ENCODE results near the gene USHBP1.

DNA sequence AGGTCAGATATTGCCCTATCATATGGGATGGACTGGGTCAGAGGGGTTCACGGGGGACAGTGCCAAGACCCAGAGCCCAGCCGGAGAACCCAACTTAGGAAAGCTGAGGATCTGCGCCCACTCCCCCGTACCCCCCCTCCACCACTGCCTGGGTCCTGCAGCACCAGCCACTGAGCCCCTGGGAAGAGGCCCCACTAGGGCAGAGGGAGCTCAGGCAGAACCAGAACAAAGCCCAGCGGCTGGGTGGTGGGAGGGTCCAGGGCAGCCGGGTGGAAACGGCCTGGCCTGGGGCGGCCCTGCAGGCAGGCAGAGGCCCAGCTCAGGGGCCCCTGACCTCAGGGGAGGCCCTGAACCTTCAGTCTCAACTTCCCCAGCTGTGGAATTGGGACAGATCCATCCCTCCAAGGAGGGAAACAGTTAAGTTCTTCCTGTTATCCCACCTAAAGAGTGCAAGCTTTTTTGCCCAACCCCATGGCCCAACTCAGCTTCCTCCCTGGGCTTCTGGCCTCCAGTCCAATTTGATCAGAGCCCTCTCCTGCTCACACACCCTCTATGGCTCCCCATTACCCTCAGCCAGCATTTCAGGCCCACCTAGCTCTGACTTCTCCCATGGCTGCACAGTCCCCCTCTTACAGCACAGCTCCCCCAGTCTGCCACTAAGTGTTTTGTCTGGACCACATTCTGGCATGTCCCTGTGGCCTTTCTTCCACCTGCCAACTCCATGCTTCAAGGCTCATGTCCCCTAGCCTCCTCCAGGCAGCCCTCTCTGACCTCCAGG lies 21.9 kb downstream of the USHBP1 start:
- TF ChIP-seq, protein P1, sequence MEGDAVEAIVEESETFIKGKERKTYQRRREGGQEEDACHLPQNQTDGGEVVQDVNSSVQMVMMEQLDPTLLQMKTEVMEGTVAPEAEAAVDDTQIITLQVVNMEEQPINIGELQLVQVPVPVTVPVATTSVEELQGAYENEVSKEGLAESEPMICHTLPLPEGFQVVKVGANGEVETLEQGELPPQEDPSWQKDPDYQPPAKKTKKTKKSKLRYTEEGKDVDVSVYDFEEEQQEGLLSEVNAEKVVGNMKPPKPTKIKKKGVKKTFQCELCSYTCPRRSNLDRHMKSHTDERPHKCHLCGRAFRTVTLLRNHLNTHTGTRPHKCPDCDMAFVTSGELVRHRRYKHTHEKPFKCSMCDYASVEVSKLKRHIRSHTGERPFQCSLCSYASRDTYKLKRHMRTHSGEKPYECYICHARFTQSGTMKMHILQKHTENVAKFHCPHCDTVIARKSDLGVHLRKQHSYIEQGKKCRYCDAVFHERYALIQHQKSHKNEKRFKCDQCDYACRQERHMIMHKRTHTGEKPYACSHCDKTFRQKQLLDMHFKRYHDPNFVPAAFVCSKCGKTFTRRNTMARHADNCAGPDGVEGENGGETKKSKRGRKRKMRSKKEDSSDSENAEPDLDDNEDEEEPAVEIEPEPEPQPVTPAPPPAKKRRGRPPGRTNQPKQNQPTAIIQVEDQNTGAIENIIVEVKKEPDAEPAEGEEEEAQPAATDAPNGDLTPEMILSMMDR (IDR thresholded peaks at IDR 0.05) = no peak
- TF ChIP-seq TP53 (CRISPR knock-in tag; IDR thresholded peaks at IDR 0.05) (no peak), ESRRA (CRISPR knock-in tag; IDR thresholded peaks at IDR 0.05; ENCODE audit: borderline replicate concordance) (no peak), GABPB1 (CRISPR knock-in tag; IDR thresholded peaks at IDR 0.05) (no peak), ZNF416 (CRISPR knock-in tag; IDR thresholded peaks at IDR 0.05) (no peak), CREB1 (CRISPR knock-in tag; IDR thresholded peaks at IDR 0.05) (no peak), FOXK1 (CRISPR knock-in tag; IDR thresholded peaks at IDR 0.05) (no peak)
- TF ChIP-seq, protein P2, sequence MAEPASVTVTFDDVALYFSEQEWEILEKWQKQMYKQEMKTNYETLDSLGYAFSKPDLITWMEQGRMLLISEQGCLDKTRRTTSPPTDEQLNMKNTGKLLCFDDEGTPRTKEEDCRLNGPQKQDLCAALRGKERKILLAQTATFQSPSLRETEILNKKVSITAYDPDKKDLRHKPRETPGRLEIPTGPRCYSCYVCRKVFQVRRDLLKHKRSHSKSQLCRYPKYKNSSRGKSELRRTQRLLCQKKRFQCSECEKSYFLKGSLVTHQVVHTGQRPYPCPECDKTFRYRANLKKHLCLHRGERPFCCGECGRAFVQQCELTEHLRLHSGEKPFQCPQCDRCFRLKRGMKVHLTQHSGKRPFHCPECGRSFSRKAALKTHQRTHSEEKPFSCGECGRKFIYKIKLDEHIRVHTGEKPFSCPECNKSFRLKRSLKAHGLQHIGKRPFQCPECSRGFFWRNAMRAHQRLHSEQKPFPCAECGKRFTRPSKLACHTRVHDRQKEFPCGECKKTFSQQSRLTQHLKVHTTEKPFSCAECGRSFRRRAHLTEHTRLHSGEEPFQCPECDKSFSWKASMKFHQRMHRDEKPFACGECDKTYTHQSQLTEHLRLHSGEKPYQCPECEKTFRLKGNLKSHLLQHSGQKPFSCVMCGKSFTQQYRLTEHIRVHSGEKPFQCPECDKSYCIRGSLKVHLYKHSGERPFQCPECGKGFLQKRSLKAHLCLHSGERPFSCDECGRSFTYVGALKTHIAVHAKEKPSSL (CRISPR knock-in tag; conservative IDR thresholded peaks at IDR 0.05) = no peak
- TF ChIP-seq, protein P3, sequence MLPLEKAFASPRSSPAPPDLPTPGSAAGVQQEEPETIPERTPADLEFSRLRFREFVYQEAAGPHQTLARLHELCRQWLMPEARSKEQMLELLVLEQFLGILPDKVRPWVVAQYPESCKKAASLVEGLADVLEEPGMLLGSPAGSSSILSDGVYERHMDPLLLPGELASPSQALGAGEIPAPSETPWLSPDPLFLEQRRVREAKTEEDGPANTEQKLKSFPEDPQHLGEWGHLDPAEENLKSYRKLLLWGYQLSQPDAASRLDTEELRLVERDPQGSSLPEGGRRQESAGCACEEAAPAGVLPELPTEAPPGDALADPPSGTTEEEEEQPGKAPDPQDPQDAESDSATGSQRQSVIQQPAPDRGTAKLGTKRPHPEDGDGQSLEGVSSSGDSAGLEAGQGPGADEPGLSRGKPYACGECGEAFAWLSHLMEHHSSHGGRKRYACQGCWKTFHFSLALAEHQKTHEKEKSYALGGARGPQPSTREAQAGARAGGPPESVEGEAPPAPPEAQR (CRISPR knock-in tag; IDR thresholded peaks at IDR 0.05) = no peak
- TF ChIP-seq, protein P4, sequence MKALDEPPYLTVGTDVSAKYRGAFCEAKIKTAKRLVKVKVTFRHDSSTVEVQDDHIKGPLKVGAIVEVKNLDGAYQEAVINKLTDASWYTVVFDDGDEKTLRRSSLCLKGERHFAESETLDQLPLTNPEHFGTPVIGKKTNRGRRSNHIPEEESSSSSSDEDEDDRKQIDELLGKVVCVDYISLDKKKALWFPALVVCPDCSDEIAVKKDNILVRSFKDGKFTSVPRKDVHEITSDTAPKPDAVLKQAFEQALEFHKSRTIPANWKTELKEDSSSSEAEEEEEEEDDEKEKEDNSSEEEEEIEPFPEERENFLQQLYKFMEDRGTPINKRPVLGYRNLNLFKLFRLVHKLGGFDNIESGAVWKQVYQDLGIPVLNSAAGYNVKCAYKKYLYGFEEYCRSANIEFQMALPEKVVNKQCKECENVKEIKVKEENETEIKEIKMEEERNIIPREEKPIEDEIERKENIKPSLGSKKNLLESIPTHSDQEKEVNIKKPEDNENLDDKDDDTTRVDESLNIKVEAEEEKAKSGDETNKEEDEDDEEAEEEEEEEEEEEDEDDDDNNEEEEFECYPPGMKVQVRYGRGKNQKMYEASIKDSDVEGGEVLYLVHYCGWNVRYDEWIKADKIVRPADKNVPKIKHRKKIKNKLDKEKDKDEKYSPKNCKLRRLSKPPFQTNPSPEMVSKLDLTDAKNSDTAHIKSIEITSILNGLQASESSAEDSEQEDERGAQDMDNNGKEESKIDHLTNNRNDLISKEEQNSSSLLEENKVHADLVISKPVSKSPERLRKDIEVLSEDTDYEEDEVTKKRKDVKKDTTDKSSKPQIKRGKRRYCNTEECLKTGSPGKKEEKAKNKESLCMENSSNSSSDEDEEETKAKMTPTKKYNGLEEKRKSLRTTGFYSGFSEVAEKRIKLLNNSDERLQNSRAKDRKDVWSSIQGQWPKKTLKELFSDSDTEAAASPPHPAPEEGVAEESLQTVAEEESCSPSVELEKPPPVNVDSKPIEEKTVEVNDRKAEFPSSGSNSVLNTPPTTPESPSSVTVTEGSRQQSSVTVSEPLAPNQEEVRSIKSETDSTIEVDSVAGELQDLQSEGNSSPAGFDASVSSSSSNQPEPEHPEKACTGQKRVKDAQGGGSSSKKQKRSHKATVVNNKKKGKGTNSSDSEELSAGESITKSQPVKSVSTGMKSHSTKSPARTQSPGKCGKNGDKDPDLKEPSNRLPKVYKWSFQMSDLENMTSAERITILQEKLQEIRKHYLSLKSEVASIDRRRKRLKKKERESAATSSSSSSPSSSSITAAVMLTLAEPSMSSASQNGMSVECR (CRISPR knock-in tag; IDR thresholded peaks at IDR 0.05; ENCODE audit: borderline replicate concordance) = no peak

Measured in WTC11 (cell line).